DOHH2 (cell line): ENCODE results near the gene ZBTB25.

Source experiments
- H3F3A ChIP-seq: fragments of 200-600 bp; sonication (generic), shearing (Covaris generic); 2 replicates; pipeline ENCODE4 v1.6.0; 2016; ENCODE audit warnings: antibody characterized with exemption, mild to moderate bottlenecking; ENCODE audit not compliant: control insufficient read depth, insufficient read depth
- H3K27ac ChIP-seq: fragments of 200-600 bp; sonication (generic); 2 replicates; pipeline ENCODE4 v1.5.1; 2014; ENCODE audit warnings: low read depth, mild to moderate bottlenecking, low read length, moderate library complexity
- H3K27me3 ChIP-seq: fragments of 200-600 bp; sonication (generic); 2 replicates; pipeline ENCODE4 v1.6.1; 2014; ENCODE audit warnings: mild to moderate bottlenecking, low read length, mixed read lengths; ENCODE audit not compliant: control insufficient read depth
- H3K36me3 ChIP-seq: fragments of 200-600 bp; sonication (generic); 2 replicates; pipeline ENCODE4 v1.6.1; 2014; ENCODE audit warnings: mild to moderate bottlenecking, low read length, moderate library complexity, mixed read lengths; ENCODE audit not compliant: control insufficient read depth
- H3K4me1 ChIP-seq: fragments of 200-600 bp; sonication (generic); 2 replicates; pipeline ENCODE4 v1.6.1; 2014; ENCODE audit warnings: mild to moderate bottlenecking, low read length, mixed read lengths; ENCODE audit not compliant: control insufficient read depth
- H3K4me2 ChIP-seq: fragments of 200-600 bp; sonication (generic); 2 replicates; pipeline ENCODE4 v1.6.0; 2014; ENCODE audit warnings: mild to moderate bottlenecking, low read length, moderate library complexity
- H3K4me3 ChIP-seq: fragments of 200-600 bp; sonication (generic); 2 replicates; pipeline ENCODE4 v1.5.1; 2014; ENCODE audit warnings: mild to moderate bottlenecking, low read length, mixed read lengths
- H3K79me2 ChIP-seq: fragments of 200-600 bp; sonication (generic); 2 replicates; pipeline ENCODE4 v1.6.1; 2014; ENCODE audit warnings: mild to moderate bottlenecking, low read length, mixed read lengths; ENCODE audit not compliant: control insufficient read depth
- H3K9me2 ChIP-seq: fragments of 200-600 bp; sonication (generic); replicated peaks from 2 replicates; pipeline ENCODE4 v1.6.1; 2014; ENCODE audit warnings: mild to moderate bottlenecking, low read length, mixed read lengths; ENCODE audit not compliant: control insufficient read depth
- H3K9me3 ChIP-seq: fragments of 200-600 bp; sonication (generic); 2 replicates; pipeline ENCODE4 v1.6.1; 2014; ENCODE audit warnings: antibody characterized with exemption, low read length, mixed read lengths; ENCODE audit not compliant: control insufficient read depth, insufficient read depth
- H4K20me1 ChIP-seq: fragments of 200-600 bp; sonication (generic); 2 replicates; pipeline ENCODE4 v1.6.0; 2014; ENCODE audit warnings: low read depth, mild to moderate bottlenecking, antibody characterized with exemption, low read length, moderate library complexity; ENCODE audit not compliant: control insufficient read depth, insufficient read depth
- CTCF ChIP-seq: fragments of 200-600 bp; sonication (generic); IDR thresholded peaks from one replicate; pipeline ENCODE4 v1.5.1; 2014; ENCODE audit warnings: antibody characterized with exemption, mild to moderate bottlenecking, low read depth, low read length; ENCODE audit not compliant: poor library complexity, severe bottlenecking
- EZH2phosphoT487 ChIP-seq: fragments of 200-600 bp; sonication (generic); IDR thresholded peaks from 2 replicates; pipeline ENCODE4 v1.6.1; 2017; ENCODE audit warnings: borderline replicate concordance, mild to moderate bottlenecking, antibody characterized with exemption, low read length, moderate library complexity, mixed read lengths

Gene ZBTB25

GRCh38 chr14:64510825-64511671, 7.4 kb upstream of the ZBTB25 start:
- H3K27me3 ChIP-seq: no peaks in the 10 kb centered on the region
- H3K27ac ChIP-seq: 0 out of 2 replicates have a peak overlapping the region, but pooled peaks have one; percentile 12
- no peaks in the 10 kb centered on the region for H3K9me3 ChIP-seq
- H3F3A ChIP-seq: peaks cover 14% of the 10 kb centered on the region
- TF ChIP-seq CTCF (peak; percentile 95), EZH2phosphoT487 (no peak)
- H3K9me2 ChIP-seq: no peaks in the 10 kb centered on the region
- H3K79me2 ChIP-seq: peaks cover 99% of the 10 kb centered on the region
- H4K20me1 ChIP-seq: peaks cover 39% of the 10 kb centered on the region
- H3K36me3 ChIP-seq: peaks cover 37% of the 10 kb centered on the region
- peaks cover 55% of the 10 kb centered on the region for H3K4me1 ChIP-seq
- peak overlapping the region; percentile 13 for H3K4me3 ChIP-seq
- peak overlapping the region; percentile 55 for H3K4me2 ChIP-seq

GRCh38 chr14:64509036-64509435, 5.4 kb upstream of the ZBTB25 start:
- Histone ChIP-seq H3K27me3 (no peaks in the 10 kb centered on the region; the same call in 1 of the 2 replicates), H3K4me3 (no peak overlapping the region), H3K4me1 (peaks cover 55% of the 10 kb centered on the region), H3K27ac (no peak overlapping the region), H3F3A (peaks cover 17% of the 10 kb centered on the region), H3K9me3 (no peaks in the 10 kb centered on the region), H3K36me3 (peaks cover 49% of the 10 kb centered on the region), H3K9me2 (no peaks in the 10 kb centered on the region), H3K79me2 (peaks cover 93% of the 10 kb centered on the region), H3K4me2 (peak overlapping the region; percentile 90), H4K20me1 (peaks cover 37% of the 10 kb centered on the region)
- no peak for TF ChIP-seq EZH2phosphoT487
- no peak for TF ChIP-seq CTCF

- Histone ChIP-seq H3K4me3 (peak overlapping the region; percentile 87), H3K27ac (peak overlapping the region; percentile 18)
Observed at GRCh38 chr14:64508215-64508776, 4.7 kb upstream of the ZBTB25 start.

More at GRCh38 chr14:64508215-64508776, 4.7 kb upstream of the ZBTB25 start:
- no peaks in the 10 kb centered on the region for H3K9me2 ChIP-seq
- peaks cover 34% of the 10 kb centered on the region for H4K20me1 ChIP-seq
- TF ChIP-seq CTCF (no peak), EZH2phosphoT487 (no peak)
- no peaks in the 10 kb centered on the region; the same call in 1 of the 2 replicates for H3K27me3 ChIP-seq
- H3K36me3 ChIP-seq: peaks cover 50% of the 10 kb centered on the region
- H3K9me3 ChIP-seq: no peaks in the 10 kb centered on the region
- H3F3A ChIP-seq: peaks cover 18% of the 10 kb centered on the region
- H3K4me1 ChIP-seq: peaks cover 55% of the 10 kb centered on the region
- H3K79me2 ChIP-seq: peaks cover 88% of the 10 kb centered on the region
- H3K4me2 ChIP-seq: peak overlapping the region; percentile 90
